HG03060 (cell line): ENCODE measurements around the gene TTYH3.
"Not testable (repeated sequence)": the region's sequence is repeated elsewhere in the genome, so short reads cannot be mapped to it uniquely, and the experiment has no call there.

ENCODE experiments used
- ATAC-seq: cut with Tn5 transposase; IDR thresholded peaks from one replicate; pipeline ENCODE4 v1.9.1; 2021; ENCODE audit warnings: low read depth, moderate number of reproducible peaks; ENCODE audit not compliant: unreplicated experiment

The TTYH3 gene

DNA sequence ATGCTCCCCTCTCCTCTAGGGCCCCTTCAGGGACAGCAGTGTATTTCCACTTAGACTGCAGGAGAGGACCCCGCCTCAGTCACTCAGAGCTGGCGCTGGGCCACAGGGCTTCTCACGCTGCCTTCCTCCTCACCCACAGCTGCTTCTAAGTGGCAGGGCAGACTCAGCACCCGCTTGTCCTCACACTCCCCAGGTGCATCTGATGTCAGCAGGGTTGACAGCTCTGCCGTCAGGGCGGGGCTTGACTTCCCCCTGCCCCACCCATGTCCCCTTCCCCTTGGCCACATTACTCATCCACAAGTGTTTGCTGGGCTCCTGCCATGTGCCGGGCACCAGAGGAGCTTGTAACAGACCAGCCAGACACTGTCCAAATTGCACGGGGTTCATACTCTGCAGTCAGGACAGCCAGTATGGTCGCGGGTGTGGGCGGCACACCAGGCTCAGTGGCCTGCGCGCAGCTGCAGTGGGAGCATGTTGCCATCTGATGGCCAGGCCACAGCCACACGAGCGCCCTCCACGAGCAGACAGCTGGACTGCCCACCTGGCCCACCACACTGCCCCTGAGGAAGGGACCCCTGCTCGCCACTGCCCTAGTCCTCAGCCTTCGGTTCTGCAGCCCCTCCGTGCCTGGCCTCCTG lies 29.3 kb upstream of the TTYH3 start:
- ATAC-seq: no peak

DNA sequence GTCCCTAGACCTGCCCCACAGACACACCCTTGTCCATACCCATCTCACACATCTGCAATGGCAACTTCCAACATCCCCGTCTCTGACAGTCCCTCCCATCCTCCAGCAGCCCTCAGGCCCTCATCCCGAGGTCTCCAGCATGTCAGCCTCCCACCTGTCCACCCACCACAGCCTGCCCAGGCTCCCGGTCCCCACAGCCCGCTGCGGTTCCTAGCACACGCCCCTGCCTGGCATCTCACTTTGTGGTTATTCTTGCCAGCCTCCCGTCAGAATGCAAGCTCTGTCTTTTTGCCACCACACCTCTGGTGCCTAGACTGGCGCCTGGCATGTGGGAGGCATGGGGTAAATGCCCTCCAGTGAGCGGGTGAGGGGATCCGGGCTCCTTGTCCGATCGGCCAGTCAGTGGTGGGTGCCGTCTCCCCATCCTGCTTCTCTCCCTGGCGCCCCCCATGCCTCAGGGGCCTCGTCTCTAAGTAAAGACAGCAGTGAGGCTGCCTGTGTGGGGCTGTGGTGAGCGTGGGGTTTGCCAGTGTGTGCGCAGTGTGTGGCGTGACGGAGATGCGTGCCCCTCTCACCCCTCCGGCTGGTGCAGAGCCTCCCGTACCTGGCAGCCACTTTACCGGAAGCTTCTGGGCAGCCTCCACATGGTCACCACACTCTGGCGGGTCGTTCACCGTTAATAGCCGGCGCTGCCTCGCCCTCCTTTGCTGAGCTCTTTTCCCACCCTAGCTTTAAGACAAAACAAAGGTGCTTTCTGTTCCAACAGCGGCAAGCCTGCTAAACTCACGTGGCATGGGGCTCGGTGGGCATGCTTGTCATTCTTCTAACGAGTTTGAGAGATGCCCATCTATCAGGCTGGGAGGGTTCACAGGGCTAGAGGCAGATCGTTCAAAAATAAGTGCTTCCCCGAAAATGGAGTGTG lies 28.5 kb upstream of the TTYH3 start:
- no peak for ATAC-seq

DNA sequence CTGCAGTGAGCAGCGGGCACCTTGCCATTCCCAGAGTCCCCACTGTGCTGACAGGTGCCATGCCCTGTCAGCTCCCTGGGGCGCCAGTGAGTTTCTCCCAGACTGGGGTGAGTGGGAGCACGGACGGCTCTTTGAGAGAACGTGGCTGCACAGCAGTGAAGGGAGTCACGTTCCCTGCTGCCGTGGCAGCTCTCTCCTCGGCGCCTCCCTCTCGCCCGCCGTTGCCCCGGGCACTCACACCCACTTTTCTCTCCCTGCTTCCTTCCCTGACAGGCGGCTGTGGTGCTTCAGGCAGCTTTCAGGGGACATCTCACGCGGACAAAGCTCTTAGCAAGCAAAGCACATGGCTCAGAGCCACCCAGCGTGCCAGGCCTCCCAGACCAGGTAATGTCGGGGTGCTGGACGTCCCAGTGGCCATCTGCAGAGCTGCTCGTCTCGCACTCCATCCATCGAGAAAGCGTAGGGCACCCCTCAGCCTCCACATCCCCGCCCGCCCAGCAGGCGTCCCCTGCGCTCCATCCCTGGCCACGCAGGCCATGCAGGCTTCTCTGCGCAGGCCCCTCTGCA lies 27.1 kb upstream of the TTYH3 start:
- no peak for ATAC-seq

DNA sequence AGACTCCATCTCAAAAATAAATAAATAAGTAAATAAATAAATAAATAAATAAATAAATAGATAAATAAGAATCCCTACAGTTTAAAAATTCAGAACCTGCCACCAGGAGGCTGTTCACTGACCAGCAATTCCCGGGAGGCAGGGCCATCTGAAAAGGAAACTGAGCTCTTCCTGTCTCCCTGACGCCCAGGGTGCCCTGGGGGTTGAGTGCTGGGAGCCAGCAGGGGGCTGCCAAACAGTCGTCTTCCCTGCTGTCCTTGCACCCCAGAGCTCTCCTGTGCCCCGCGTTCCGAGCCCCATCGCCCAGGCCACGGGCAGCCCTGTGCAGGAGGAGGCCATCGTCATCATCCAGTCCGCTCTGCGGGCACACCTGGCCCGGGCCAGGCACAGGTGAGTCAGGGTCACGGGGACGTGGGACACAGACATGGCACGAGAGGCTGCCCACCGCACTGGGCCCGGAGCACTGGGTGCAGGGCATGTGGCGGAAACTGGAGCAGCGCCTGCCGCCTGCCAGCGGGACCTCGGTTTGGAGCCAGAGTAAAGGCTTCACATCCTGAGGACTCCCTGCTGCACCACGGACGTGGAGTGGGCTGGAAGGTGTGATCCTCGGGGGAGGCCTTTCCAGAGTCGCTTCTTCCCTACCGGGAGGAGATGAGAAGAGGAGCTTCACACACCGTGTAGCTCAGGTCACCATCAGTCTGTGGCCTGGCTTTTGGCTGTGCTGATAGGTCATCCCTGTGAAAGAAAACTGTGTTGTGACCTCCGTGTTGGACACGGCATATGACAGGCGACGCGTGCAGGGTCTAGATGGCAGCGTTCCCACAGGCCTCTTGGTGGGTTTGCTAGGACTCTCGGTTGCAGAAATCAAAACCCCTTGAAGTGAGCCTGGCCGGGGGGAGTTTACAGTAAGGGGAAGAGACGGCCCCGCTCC lies 25.9 kb upstream of the TTYH3 start:
- no peak for ATAC-seq

- ATAC-seq: no peak
These were observed 25.2 kb upstream of the TTYH3 start for GRCh38 chr7:2606539-2606936.

DNA sequence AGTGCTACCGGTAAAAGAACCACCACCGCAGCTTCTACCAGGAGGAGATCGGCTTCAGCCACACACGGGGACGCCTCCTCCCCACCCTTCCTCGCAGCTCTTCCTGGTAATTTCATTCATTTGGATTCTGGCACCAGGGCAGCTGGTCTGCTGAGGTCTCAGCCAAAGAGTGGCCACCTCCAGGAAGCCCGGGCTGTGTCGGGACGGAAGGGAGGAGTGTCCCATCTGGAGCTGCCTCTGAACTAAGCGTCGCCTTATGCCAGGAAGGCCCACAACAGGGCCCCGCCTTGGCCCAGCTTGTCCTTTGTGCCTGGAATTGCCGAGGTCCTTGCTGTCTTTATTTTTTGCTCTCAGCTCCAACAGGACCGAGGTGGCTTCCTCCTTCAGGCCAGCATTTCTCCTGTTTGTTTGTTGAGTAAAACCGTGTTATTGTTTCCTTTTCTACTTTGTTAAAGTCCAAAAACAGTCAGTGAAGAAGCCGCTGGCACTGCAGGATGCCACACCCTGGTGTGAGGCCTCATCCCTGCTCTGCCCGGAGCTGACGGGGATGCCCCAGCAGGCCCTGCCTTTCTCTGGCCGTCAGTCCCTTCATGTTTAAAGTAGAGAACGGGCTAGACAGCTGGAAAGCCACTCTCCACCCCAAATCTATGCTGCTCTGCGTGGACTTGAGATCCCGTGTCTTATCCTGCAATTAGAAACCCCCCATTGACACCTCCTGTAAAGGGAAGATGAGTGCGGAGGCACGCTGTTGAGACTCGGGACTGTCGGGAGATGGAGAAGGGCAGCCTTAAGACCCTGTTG lies 24.5 kb upstream of the TTYH3 start:
- no peak for ATAC-seq

GRCh38 chr7:2607923-2608904 lies 23.6 kb upstream of the TTYH3 start:
- ATAC-seq: no peak

DNA sequence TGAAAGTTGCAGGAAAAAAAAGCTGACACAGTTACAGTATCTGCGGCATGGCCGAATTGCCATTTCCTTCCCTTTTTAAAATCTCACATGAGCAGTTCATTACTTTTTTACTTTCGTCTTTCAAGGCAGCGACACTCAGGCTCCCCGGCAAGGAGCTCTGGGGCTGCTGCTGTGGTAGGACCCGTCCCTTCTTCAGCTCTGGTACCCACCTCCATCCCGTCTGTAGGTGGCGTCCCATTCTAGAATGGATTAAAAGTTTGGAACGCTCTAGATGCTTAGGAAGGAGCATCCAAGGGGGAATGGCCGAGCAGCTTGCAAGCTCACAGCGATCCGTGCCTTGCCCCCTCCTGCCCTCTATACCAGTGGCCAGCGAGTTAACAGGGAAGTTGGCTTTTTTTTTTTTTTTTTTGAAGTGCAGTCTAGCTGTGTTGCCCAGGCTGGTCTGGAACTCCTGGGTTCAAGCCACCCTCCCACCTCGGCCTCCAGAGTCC lies 22.8 kb upstream of the TTYH3 start:
- ATAC-seq: no peak

GRCh38 chr7:2609646-2610045 lies 22.1 kb upstream of the TTYH3 start:
- ATAC-seq: not testable (repeated sequence)

GRCh38 chr7:2610466-2610865 lies 21.3 kb upstream of the TTYH3 start:
- ATAC-seq: no peak

DNA sequence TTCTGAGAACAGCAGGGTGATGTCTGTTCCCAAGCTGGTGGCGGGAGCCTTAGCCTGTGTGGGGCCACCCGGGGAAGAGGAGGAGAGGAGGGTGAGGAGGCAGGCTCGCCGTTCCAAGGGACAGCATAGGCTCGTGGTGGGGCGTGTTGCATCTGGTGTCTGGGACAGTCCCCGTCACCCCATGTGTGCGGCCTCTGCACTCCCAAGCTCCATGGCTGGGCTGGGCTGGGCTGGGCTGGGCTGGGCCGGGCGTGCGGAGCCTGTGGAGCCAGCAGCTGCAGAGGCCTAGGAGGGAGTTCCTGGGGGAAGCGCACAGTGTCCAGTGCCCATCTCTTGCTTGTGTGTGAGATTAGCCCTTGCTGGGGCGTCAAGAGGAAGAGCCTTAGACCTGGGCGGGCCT lies 20.9 kb upstream of the TTYH3 start:
- ATAC-seq: no peak

DNA sequence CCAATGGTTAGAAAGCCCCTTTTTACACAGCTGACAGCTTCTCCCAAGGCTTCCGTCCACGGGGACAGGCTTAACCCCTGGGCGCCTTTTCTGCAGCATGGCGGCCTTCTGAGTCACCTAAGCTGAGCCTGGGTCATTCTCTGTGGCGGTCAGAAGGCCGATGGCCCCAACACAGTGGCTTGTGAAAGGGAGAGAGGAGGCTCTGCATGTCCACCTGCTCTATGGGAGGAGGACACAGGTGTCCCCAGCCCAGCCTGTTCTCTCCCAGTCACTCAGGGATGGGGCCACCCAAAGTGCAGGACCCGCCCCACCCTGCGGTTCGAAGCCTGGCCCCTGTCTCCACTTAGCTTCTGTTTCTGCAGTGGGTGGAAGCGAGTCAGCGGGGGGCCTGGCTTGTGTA lies 20.4 kb upstream of the TTYH3 start:
- no peak for ATAC-seq

- ATAC-seq: no peak
These were observed 19.9 kb upstream of the TTYH3 start for GRCh38 chr7:2611922-2612321.

DNA sequence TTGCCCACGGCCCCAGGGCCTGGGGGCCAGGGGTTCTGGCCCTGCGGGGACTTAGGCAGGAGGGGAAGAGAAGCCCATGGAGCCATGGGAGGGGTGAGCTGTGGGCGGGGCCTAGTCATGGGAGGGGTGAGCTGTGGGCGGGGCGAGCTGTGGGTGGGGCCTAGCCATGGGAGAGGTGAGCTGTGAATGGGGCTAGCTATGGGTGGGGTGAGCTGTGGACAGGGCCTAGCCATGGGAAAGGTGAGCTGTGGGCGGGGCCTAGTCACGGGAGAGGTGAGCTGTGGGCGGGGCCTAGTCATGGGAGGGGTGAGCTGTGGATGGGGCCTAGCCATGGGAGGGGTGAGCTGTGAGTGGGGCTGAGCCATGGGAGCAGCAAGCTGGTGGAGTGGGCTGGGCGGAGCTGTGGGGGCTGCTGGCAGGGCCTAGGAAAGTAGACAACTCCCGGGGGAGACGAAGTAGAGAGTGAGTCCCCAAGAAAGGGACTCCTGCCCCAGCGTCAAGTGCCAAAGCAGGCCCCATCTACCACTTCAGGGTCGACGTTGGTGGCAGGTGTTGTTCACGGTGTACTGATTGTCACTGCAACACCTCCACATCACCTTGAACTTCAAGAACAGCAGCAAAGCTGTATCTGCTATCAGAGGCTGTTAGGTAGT lies 19.2 kb upstream of the TTYH3 start:
- no peak for ATAC-seq

GRCh38 chr7:2613098-2613930 lies 18.5 kb upstream of the TTYH3 start:
- no peak for ATAC-seq

DNA sequence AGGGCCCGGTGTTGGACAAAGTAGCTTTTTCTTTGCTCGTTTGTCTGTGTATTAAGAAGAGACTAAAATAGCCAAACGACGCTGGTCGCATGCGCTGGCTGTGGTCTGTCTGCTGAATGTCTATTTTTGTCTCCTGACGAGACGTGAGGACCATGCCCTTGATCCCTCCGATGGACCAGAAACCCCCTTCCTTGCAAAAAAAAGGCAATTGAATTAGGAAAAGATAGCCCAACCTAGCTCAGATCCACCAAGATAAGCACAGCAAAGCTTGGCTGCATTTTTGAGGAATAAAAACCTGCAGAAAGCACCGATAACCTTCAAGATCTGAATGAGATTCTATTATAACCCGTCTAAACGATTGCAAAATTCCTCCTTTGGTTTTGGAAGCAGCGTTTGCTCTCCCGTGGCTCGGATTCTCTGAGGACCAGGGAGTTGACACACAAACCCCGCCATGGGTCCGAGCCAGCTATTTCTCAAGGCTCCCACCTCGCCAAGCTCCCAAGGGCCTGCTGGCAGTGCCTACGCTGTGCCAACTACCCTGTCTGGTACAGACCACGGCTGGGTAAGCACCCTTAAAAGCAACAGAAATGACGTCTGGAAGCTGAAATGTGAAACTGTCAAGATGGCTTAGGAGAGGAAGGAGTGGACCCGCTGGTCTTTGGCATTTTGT lies 17.7 kb upstream of the TTYH3 start:
- ATAC-seq: no peak
